Activated naive CD8-positive, alpha-beta T cell treated with anti-CD3 and anti-CD28 coated beads, Interleukin-2, amount 50 U/mL, for 16 hours (primary cell): Measurements from ENCODE around the gene ALDH1L1.

Experiments used
- DNase-seq: peaks from one replicate; pipeline ENCODE4 v3.0.0-alpha.2; 2020; ENCODE audit warnings: low read depth, low spot score

Gene ALDH1L1

GRCh38 chr3:126134219-126134975 lies 46.0 kb downstream of the ALDH1L1 start:
- DNase-seq: peak; percentile 12

- DNase-seq: no peak
Measured at GRCh38 chr3:126133606-126134005, 46.8 kb downstream of the ALDH1L1 start.

GRCh38 chr3:126132751-126133511 lies 47.5 kb downstream of the ALDH1L1 start:
- DNase-seq: no peak

- no peak for DNase-seq
Measured at GRCh38 chr3:126131881-126132750, 48.3 kb downstream of the ALDH1L1 start.

- DNase-seq: no peak
Measured at GRCh38 chr3:126130981-126131745, 49.2 kb downstream of the ALDH1L1 start.

GRCh38 chr3:126130081-126130855 lies 50.1 kb downstream of the ALDH1L1 start:
- DNase-seq: no peak

GRCh38 chr3:126129398-126129891 lies 50.9 kb downstream of the ALDH1L1 start:
- no peak for DNase-seq

GRCh38 chr3:126128504-126129397 lies 51.6 kb downstream of the ALDH1L1 start:
- DNase-seq: no peak

GRCh38 chr3:126127904-126128303 lies 52.5 kb downstream of the ALDH1L1 start:
- DNase-seq: no peak

GRCh38 chr3:126127452-126127851 lies 52.9 kb downstream of the ALDH1L1 start:
- no peak for DNase-seq

GRCh38 chr3:126126811-126127431 lies 53.5 kb downstream of the ALDH1L1 start:
- no peak for DNase-seq

- DNase-seq: no peak
Measured at GRCh38 chr3:126126286-126126685, 54.1 kb downstream of the ALDH1L1 start.

- DNase-seq: no peak
Measured at GRCh38 chr3:126125781-126126251, 54.6 kb downstream of the ALDH1L1 start.

GRCh38 chr3:126125341-126125740 lies 55.0 kb downstream of the ALDH1L1 start:
- no peak for DNase-seq

- no peak for DNase-seq
Measured at GRCh38 chr3:126124896-126125295, 55.5 kb downstream of the ALDH1L1 start.

- no peak for DNase-seq
Measured at GRCh38 chr3:126124148-126124868, 56.1 kb downstream of the ALDH1L1 start.

GRCh38 chr3:126121632-126122031 lies 58.8 kb downstream of the ALDH1L1 start:
- no peak for DNase-seq

- DNase-seq: no peak
Measured at GRCh38 chr3:126121074-126121473, 59.3 kb downstream of the ALDH1L1 start.
